GM19025 (cell line): ENCODE results near the gene TRAPPC12.
"Not testable (repeated sequence)": the region's sequence is repeated elsewhere in the genome, so short reads cannot be mapped to it uniquely, and the experiment has no call there.

ENCODE experiments used
- ATAC-seq: cut with Tn5 transposase; IDR thresholded peaks from one replicate; pipeline ENCODE4 v1.9.1; 2021; ENCODE audit warnings: mild to moderate bottlenecking, low read depth, moderate library complexity; ENCODE audit not compliant: unreplicated experiment

TRAPPC12 gene

GRCh38 chr2:3368261-3368722 is 11.2 kb upstream of the TRAPPC12 start:
- no peak for ATAC-seq

- ATAC-seq = not testable (repeated sequence)
Measured at GRCh38 chr2:3369340-3370181, 9.9 kb upstream of the TRAPPC12 start.

GRCh38 chr2:3376821-3377220 is 2.7 kb upstream of the TRAPPC12 start:
- ATAC-seq = no peak

- ATAC-seq = peak; percentile 0
Measured at GRCh38 chr2:3377279-3377611, 2.2 kb upstream of the TRAPPC12 start.

- peak; percentile 76 for ATAC-seq
Measured at GRCh38 chr2:3377612-3378432, 1.7 kb upstream of the TRAPPC12 start, which contains the start of gene EIPR1. EIPR1 (minus strand) TSS chr2:3377818; CDS start chr2:3377689, 129 bp downstream.

GRCh38 chr2:3379339-3379646 is 201 bp upstream of the TRAPPC12 start:
- no peak for ATAC-seq

GRCh38 chr2:3386448-3386958 is 7.0 kb downstream of the TRAPPC12 start:
- no peak for ATAC-seq

GRCh38 chr2:3387011-3387410 is 7.5 kb downstream of the TRAPPC12 start:
- no peak for ATAC-seq

GRCh38 chr2:3387644-3388411 is 8.3 kb downstream of the TRAPPC12 start:
- no peak for ATAC-seq

- no peak for ATAC-seq
Measured at GRCh38 chr2:3388412-3388738, 8.9 kb downstream of the TRAPPC12 start.

GRCh38 chr2:3389193-3389592 is 9.7 kb downstream of the TRAPPC12 start:
- no peak for ATAC-seq

GRCh38 chr2:3390041-3390440 is 10.5 kb downstream of the TRAPPC12 start:
- ATAC-seq = no peak

- ATAC-seq = no peak
Measured at GRCh38 chr2:3392216-3392615, 12.7 kb downstream of the TRAPPC12 start.

GRCh38 chr2:3396920-3397559 is 17.5 kb downstream of the TRAPPC12 start:
- peak; percentile 80 for ATAC-seq

GRCh38 chr2:3398857-3399256 is 19.4 kb downstream of the TRAPPC12 start:
- no peak for ATAC-seq

GRCh38 chr2:3399381-3399780 is 19.9 kb downstream of the TRAPPC12 start:
- ATAC-seq = no peak

- no peak for ATAC-seq
Measured at GRCh38 chr2:3399829-3400228, 20.3 kb downstream of the TRAPPC12 start.

- ATAC-seq = peak; percentile 98
Measured at GRCh38 chr2:3403587-3404334, 24.3 kb downstream of the TRAPPC12 start.

GRCh38 chr2:3404349-3404894 is 24.9 kb downstream of the TRAPPC12 start:
- no peak for ATAC-seq
